ENCODE results near the gene PAX2.

The PAX2 gene

DNA sequence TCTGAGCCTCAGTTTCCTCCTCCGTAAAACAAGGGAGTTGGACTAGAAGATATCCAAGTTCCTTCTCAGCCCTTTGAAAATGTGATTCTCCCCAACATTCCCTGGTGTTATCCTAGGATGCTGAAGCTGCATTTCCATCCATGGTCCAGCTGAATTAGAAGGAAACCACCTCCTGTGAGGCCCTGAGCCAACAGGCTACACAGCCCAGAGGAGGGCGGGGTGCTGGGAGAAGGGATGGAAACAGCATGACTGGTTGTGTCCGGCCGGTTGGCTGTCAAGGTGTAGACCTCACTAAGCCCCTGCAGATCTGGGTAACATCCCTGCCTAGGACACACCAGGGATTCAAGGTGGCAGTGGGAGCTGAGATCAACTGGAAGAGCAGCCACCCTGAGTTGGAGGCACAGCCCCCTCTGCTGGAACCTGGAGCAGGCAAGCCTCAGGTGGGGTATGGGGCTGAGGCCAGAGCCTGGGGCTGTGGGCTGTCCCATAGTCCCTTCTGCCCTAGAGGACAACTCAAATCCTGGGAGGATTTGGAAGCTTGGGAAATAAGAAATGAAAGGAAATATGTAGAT, 72.0 kb downstream of the PAX2 start:
- Histone ChIP-seq H3K36me3 (ENCODE audit: low read depth) (no peaks in the 10 kb centered on the region), H3K4me1 (ENCODE audit: insufficient read depth, poor library complexity, severe bottlenecking) (no peaks in the 10 kb centered on the region), H3K9me3 (ENCODE audit: severe bottlenecking) (no peaks in the 10 kb centered on the region), H3K27me3 (ENCODE audit: insufficient read depth, poor library complexity, severe bottlenecking) (peaks cover 91% of the 10 kb centered on the region), H3K4me3 (ENCODE audit: severe bottlenecking) (no peak overlapping the region), H3K27ac (ENCODE audit: poor library complexity, severe bottlenecking) (no peak overlapping the region)
- ATAC-seq (ENCODE audit: low read depth) (no peak), DNase-seq (ENCODE audit: low spot score) (no peak)
- TF ChIP-seq, protein P1, sequence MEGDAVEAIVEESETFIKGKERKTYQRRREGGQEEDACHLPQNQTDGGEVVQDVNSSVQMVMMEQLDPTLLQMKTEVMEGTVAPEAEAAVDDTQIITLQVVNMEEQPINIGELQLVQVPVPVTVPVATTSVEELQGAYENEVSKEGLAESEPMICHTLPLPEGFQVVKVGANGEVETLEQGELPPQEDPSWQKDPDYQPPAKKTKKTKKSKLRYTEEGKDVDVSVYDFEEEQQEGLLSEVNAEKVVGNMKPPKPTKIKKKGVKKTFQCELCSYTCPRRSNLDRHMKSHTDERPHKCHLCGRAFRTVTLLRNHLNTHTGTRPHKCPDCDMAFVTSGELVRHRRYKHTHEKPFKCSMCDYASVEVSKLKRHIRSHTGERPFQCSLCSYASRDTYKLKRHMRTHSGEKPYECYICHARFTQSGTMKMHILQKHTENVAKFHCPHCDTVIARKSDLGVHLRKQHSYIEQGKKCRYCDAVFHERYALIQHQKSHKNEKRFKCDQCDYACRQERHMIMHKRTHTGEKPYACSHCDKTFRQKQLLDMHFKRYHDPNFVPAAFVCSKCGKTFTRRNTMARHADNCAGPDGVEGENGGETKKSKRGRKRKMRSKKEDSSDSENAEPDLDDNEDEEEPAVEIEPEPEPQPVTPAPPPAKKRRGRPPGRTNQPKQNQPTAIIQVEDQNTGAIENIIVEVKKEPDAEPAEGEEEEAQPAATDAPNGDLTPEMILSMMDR (IDR thresholded peaks at IDR 0.05; ENCODE audit: poor library complexity, severe bottlenecking): no peak

GRCh38 chr10:100819424-100819823, 74.0 kb downstream of the PAX2 start:
- Histone ChIP-seq H3K4me1 (ENCODE audit: insufficient read depth, poor library complexity, severe bottlenecking) (no peaks in the 10 kb centered on the region), H3K36me3 (ENCODE audit: low read depth) (no peaks in the 10 kb centered on the region)
- no peak for DNase-seq (ENCODE audit: low spot score)

DNA sequence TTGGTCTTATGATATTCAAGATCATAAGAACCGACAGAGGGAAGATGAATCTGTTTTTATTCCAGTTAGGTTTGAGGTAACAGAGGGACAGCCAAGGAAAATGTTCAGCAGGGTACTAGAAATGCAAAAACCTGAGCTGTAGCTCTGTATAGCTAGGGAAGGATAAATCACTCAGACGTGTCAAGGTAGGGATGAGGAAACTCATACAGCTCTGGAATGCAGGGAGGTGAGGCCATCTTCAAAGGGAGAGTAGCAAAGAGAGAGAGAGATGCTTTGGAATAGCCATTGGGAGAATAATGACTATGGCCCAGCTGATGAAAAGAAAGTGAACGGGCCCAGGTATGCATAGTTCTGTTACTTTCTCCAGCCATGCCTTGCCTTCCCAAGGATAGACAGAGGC, 77.8 kb downstream of the PAX2 start:
- Histone ChIP-seq H3K27ac (ENCODE audit: poor library complexity, severe bottlenecking) (no peak overlapping the region), H3K36me3 (ENCODE audit: low read depth) (no peaks in the 10 kb centered on the region), H3K9me3 (ENCODE audit: severe bottlenecking) (no peaks in the 10 kb centered on the region), H3K27me3 (ENCODE audit: insufficient read depth, poor library complexity, severe bottlenecking) (peaks cover 91% of the 10 kb centered on the region), H3K4me1 (ENCODE audit: insufficient read depth, poor library complexity, severe bottlenecking) (no peaks in the 10 kb centered on the region), H3K4me3 (ENCODE audit: severe bottlenecking) (no peak overlapping the region)
- DNase-seq (ENCODE audit: low spot score): no peak
- TF ChIP-seq, protein P1 (IDR thresholded peaks at IDR 0.05; ENCODE audit: poor library complexity, severe bottlenecking): no peak
- no peak for ATAC-seq (ENCODE audit: low read depth)

More at GRCh38 chr10:100819424-100819823, 74.0 kb downstream of the PAX2 start:
- H3K27ac ChIP-seq (ENCODE audit: poor library complexity, severe bottlenecking): no peak overlapping the region
- H3K9me3 ChIP-seq (ENCODE audit: severe bottlenecking): no peaks in the 10 kb centered on the region
- no peak overlapping the region for H3K4me3 ChIP-seq (ENCODE audit: severe bottlenecking)
- ATAC-seq (ENCODE audit: low read depth): no peak
- H3K27me3 ChIP-seq (ENCODE audit: insufficient read depth, poor library complexity, severe bottlenecking): peaks cover 91% of the 10 kb centered on the region
- TF ChIP-seq, protein P1 (IDR thresholded peaks at IDR 0.05; ENCODE audit: poor library complexity, severe bottlenecking): no peak

GRCh38 chr10:100824886-100825285, 79.5 kb downstream of the PAX2 start:
- no peak for DNase-seq (ENCODE audit: low spot score)
- Histone ChIP-seq H3K4me1 (ENCODE audit: insufficient read depth, poor library complexity, severe bottlenecking) (no peaks in the 10 kb centered on the region), H3K27me3 (ENCODE audit: insufficient read depth, poor library complexity, severe bottlenecking) (peaks cover 98% of the 10 kb centered on the region), H3K9me3 (ENCODE audit: severe bottlenecking) (no peaks in the 10 kb centered on the region), H3K4me3 (ENCODE audit: severe bottlenecking) (no peak overlapping the region), H3K36me3 (ENCODE audit: low read depth) (no peaks in the 10 kb centered on the region), H3K27ac (ENCODE audit: poor library complexity, severe bottlenecking) (no peak overlapping the region)
- no peak for ATAC-seq (ENCODE audit: low read depth)
- TF ChIP-seq, protein P1 (IDR thresholded peaks at IDR 0.05; ENCODE audit: poor library complexity, severe bottlenecking): no peak

DNA sequence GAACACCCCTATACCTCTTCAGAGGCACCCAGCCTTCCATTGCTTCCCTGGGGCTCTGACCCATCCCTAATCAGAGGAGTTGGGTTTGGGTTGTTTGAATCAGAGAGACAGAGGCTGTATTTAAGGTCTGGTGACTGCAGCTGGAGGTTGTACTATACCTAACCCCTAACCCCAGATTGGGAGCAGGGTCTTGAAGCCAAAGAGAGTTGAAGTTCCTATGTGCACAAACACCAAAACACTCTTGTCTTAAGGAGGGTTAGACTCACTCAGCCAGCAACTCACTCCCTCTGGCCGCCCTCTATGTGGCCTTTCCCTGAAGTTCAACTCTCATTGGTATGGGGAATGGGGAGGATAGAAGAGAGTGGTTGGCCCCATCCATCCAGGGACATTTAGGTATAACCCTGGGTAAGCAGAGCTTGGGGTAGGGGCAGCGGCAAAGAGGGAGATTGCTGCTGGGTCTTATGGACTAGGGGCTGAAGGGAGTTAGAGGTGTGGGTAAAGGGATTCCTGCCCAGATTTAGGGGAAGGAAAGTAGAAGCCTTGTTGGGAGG, 80.0 kb downstream of the PAX2 start:
- Histone ChIP-seq H3K4me3 (ENCODE audit: severe bottlenecking) (no peak overlapping the region), H3K36me3 (ENCODE audit: low read depth) (no peaks in the 10 kb centered on the region), H3K27me3 (ENCODE audit: insufficient read depth, poor library complexity, severe bottlenecking) (peaks cover 98% of the 10 kb centered on the region), H3K9me3 (ENCODE audit: severe bottlenecking) (no peaks in the 10 kb centered on the region), H3K4me1 (ENCODE audit: insufficient read depth, poor library complexity, severe bottlenecking) (no peaks in the 10 kb centered on the region), H3K27ac (ENCODE audit: poor library complexity, severe bottlenecking) (no peak overlapping the region)
- ATAC-seq (ENCODE audit: low read depth) (no peak), DNase-seq (ENCODE audit: low spot score) (no peak)
- TF ChIP-seq, protein P1 (IDR thresholded peaks at IDR 0.05; ENCODE audit: poor library complexity, severe bottlenecking): no peak

Data from RWPE2 (cell line).